GM18499 (cell line): ENCODE results near the gene PDCD1LG2.

Experiments
- ATAC-seq: cut with Tn5 transposase; IDR thresholded peaks from one replicate; pipeline ENCODE4 v1.9.1; 2021; ENCODE audit warnings: moderate number of reproducible peaks; ENCODE audit not compliant: insufficient read depth, unreplicated experiment

PDCD1LG2 gene

DNA sequence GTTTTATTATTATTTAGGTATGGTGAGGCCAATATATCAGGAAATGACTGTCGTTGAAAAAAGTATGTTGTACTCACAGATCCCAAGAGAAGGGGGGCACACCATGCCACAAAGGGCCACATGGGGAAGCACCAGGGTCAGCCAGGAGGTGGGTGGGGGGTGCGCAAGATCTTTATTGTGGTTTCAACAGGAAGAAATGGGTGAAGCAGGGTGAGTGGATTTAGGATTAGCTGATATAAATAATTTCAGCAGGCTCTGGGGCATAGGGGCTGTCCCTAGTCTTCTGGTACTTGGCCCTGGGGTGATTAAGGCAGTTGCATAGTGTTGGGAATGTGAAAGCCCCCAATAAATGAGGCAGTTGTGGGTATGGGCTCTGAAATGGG, 8.6 kb downstream of the PDCD1LG2 start:
- no peak for ATAC-seq

GRCh38 chr9:5524090-5524489, 13.8 kb downstream of the PDCD1LG2 start:
- no peak for ATAC-seq

GRCh38 chr9:5529683-5530221, 19.4 kb downstream of the PDCD1LG2 start:
- peak; percentile 48 for ATAC-seq

- ATAC-seq: no peak
Observed at GRCh38 chr9:5531101-5531882, 21.0 kb downstream of the PDCD1LG2 start.

DNA sequence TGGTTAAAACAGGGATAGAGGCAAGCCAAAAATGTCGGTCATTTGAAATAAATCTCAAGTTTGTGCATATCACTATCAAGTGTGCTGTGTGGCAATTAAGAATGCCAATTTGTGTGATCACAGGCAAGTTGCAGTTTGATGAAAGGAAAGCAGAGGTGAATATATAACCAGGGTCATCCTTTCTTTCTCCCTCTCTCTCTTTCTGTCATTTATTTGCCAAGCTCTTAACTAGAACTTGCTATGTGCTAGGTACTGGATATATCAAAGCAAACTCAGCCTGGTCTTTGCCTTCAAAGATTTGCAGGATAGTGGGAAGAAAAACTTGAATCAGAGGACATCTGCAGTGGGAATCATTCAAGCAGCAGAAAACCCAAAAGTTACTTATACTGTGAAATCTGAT, 22.0 kb downstream of the PDCD1LG2 start:
- ATAC-seq: no peak

GRCh38 chr9:5532790-5533189, 22.5 kb downstream of the PDCD1LG2 start:
- no peak for ATAC-seq

GRCh38 chr9:5536684-5537083, 26.4 kb downstream of the PDCD1LG2 start:
- no peak for ATAC-seq

DNA sequence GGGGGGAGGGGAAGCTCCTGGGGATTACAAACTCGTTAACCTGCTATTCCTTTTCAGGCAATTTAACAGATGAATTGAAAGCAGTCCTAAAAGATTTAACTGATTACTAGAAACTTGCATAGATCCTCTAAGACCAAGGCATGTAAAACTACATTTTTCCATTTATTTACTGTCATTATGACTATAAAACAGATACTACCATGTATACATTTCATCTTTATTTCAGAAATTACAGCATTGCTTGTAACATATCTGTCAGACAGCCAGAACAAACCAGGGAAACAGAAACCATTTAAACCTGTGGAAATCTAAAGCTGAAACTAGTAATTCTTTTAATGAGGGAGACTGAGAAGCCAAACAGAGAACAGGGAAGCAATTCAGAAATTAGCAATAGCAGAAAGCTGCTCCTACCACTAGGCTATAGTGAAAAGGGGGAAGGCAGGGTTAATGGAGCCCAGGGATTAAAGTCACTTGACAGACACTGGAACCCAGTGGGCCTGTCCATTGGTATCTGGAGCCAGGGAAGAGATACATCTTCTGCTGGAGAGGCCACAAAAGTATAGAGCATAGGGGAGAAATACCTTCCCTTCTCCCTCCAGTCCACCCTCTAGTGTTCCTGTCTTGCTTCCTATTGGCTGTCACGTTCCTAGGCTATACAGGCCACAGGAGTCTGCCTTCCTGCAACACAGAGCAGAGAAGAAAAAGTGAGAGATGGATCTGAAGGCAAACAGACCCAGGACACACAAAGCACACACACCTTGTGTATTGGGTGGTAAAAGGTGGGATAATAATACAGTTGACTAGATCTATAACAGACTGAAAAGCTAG, 33.8 kb downstream of the PDCD1LG2 start:
- no peak for ATAC-seq

DNA sequence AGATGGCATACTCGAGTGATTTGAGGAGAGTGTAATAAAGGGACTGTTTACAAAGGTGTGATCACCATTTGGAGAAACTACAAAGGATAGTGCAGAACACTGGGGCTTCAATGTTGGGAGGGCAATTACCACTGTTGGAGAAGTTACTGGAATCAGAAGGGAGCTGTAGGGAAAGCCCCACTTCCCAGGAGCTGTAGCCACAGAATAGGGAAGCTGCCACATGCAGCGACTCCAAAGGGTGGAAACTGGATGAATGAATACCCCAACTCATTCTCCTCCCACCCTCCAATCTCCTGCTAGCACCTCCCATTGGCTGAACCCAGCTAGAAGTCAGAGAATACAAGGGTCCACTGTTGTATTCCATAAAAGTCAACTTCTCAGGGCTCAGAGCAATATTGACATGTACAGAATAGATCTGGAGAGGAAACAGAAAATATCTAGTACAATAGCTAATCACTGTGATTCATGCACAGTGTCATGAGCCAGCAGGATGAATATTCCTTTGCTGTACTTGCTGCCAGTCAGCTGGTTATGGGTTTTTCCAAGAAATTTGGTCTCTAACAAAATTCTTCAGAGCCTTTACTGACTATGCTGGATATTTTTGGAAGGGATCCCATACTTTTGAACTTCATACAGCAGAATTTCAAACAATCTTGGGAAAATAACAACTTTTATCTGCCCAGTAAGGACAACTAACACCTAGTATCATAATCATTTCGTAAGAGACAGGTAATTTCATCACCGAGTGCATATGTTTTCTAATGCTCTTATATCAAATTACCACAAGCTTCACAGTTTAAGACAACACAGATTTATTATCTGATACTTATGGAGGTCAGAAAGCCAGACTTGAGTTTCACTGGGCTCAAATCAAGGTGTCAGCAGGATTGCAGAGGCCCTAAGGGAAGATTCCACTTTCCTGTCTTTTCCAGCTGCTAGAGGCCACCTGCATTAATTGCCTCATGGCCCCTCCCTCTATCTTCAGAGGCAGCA, 39.6 kb downstream of the PDCD1LG2 start:
- no peak for ATAC-seq

DNA sequence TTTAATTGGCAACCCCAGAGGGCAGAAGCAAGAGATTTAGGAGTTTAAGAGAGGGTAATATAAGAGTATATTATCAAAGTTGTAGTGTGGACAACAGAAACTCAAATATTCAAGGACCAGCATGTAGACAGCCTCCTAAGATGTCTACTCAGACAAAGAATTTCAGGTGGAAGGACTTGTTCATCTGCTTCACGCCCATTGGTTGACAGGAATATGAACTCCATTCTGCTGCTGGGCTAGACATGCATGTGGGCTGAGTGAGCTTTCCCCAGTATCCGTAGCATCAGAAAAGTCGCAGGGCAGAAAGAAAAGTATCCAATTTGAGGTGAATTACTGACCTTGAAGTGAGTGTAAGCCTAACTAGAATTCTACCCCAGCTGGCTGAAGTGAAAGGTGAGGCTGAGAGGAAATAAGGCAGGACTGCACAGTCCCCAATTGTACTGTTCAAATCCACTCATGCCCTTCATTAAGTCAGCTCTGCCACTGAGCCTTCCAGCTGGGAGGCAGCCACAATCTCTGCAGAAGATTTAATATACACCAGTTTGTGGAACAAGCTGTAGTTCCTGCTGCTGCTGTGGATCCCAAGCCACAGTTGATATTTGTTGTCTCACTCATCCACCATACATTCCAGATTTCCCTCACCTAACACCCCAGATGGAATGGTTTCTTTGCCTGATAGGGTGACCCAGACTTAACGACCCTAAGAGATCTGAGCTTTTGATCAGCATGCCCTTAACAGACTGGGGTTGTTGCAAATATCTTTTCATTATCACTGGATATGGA, 41.2 kb downstream of the PDCD1LG2 start:
- ATAC-seq: no peak

- no peak for ATAC-seq
Observed at GRCh38 chr9:5552301-5552700, 42.0 kb downstream of the PDCD1LG2 start.

DNA sequence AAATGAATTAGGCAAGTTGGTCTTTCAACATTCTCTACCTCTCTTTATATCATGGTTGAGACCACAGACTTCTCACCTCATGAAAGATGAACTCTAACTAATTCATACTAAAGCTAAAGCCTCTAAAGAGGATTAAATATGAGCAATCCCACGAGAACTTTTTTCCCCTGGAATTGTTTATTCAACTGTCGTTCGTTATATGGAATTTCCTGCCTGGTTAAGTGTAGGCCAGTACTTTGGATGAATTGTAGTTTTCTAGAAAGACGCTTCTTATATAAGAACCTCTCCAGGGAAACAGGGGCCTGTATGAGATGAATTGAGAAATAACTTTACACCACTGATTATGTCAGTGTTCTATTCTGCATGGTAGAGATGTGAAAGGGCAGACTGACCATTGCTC, 42.9 kb downstream of the PDCD1LG2 start:
- no peak for ATAC-seq

DNA sequence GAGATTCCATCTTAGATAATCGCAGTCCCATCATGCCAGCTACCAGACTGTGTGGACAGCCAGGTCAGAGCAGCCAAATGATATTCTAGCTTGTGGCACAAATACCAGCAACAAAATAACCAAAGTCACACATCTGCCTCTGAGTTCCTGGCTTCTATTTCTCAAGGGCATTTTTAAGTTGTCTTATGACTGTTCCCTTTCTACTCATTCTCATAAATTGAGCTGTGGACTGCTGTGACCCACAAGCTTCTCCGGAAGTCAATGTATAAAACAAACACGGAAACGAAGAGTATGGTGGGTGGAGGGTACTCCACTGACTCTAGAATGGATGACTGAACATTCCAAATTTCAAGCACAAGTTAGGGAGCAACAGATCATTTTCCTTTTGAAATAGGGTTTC, 43.9 kb downstream of the PDCD1LG2 start:
- peak; percentile 64 for ATAC-seq

DNA sequence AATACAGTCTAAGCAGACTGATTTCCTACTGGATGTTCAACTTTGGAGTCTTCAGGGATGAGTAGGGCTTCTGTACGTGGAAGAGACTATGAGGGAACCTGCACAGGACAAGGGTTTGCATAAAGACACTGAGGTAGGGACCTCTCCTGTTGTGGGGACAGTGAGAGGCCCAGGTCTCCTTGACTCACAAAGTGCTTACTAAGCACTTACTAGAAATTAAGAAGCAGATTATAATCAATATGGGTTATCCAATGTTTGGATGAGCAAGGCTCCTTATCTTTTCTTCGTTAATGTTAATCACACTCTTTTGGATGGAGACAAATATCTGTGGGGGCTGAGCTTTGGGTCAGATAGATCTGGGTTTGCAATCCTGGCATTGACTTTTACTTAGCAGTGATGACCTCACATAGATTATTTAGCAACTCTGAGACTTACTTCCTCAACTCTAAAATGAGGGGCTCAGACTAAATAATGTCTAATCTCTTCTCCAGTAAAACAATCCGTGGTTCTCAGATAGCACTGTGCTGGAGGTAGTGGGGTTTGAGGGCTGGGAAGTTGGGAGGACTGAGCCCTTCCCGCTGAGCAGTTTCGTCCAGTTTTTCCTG, 45.9 kb downstream of the PDCD1LG2 start:
- no peak for ATAC-seq

DNA sequence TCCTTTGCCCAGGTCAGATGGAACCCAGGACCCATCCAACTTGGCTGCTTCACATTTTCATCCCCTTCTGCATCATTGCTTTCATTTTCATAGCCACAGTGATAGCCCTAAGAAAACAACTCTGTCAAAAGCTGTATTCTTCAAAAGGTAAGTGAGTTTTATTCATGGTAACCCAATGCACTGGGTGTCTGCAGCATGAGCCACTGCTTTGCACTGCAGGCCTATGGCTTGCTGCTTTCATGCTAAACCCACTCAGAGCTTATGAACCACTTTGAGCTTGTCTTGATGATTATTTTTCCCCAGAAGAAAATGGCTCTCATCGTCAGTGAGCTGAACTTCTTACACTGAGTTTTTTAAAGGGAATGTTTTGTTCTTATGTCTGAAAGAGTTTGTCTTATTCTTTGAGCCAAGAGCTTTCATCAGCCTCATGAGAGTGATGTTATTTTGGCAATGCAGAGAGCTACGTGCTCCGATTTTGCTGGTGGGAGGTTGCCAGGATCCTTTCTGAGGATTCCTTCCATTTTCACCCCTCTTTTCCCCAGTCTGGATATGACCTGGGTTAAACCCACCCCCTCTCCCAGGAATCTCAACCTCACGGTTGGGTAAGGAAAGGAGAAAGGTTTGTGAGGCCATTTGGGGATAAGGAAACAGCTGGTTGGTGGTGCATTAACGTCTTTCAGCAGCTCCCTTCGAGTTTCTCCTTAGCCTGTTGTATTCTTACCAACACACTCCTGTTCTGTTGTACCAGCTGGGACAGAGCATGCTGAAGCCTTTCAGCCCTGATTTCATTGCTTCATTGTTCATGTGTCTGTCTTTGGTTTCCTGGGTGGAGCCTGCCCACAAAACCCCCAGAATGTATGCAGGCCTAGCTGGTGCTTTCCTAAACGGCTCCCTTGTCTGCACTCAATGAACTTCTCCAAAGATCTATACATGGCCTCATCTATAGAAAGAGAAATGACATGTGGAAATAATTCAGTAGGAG, 47.6 kb downstream of the PDCD1LG2 start:
- peak; percentile 45 for ATAC-seq

GRCh38 chr9:5559659-5560058, 49.3 kb downstream of the PDCD1LG2 start:
- no peak for ATAC-seq

DNA sequence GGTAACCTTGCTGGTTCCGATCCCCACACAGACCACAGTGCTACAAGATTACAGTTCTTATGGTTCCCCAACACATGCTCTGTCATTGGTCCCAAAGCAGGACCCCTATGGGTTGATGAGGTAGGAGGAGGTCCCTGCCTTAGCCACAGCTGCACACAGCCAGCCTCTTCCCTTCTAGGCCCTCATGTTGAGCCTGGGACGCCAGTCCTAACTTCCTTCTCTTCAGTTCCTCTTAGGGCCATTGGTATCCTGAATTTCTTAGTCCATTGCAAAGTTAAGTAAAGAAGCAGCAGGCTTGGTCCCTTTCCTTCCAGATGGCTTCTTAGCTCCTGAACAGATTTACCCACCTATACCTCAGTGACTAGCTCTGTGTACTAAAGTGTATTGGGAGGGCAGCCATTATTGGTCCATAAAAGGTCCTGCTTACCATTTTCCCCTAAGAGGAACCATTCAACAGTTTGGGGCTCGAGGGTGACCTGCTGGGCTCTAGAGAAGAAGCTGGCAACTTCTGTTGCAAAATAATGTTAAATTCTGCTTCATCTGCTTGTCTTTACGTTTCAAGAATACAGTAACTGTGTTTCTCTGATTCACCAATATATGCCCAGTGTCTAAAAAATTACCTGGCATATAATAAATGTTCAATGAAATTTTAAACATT, 50.2 kb downstream of the PDCD1LG2 start:
- ATAC-seq: no peak
